Lower leg skin (tissue), 4 donors: ENCODE data around the gene WNT5B. TPM values are rescaled to one million over a fixed set of nuclear protein-coding genes. Genes with fewer than 3 reads are reported as not detected.

Experiments used
- DNase-seq, 2 donors: peaks; one replicate each; pipeline ENCODE4 v3.0.0-alpha.2; 2019; ENCODE audit warnings: low spot score in 2 of 2
- H3K4me3 ChIP-seq: fragments of 200-600 bp; sonication (generic); 2 replicates; pipeline ENCODE4 v1.5.1; 2017; ENCODE audit warnings: mild to moderate bottlenecking, low read depth; ENCODE audit not compliant: poor library complexity, severe bottlenecking
- CTCF ChIP-seq, 3 donors: fragments of 450-650 bp; IDR thresholded peaks; one replicate each; pipeline ENCODE4 v1.5.1; 2016; ENCODE audit warnings: antibody characterized with exemption in 3 of 3, mild to moderate bottlenecking in 3 of 3, moderate library complexity in 2 of 3
- POLR2A ChIP-seq, 2 donors: fragments of 450-650 bp; IDR thresholded peaks; one replicate each; pipeline ENCODE4 v1.6.1; 2016 to 2017; ENCODE audit warnings: antibody characterized with exemption in 2 of 2, mild to moderate bottlenecking in 1 of 2, moderate library complexity in 1 of 2
- WGBS, 2 donors: methylation state at CpG; one replicate each; pipeline ENCODE4 v1.1.5; 2018; 5-methylcytosine and 5-hydroxymethylcytosine counted together
- intact Hi-C: fragments of 100-400 bp; cut with DNase I; formaldehyde crosslinking; loops from one replicate; pipeline ENCODE4 v1.15.0; 2023; ENCODE audit warnings: low total_unique reads
- total RNA-seq, 4 donors: library from RNA; depleted of rRNA; stranded (reverse); fragments of >200 nt; gene quantifications; one replicate each; pipeline ENCODE4 v1.1.0, GENCODE V29; 2016

The WNT5B gene
- total RNA-seq, 4 donors from 2014 or later = 3.6 to 16.5 (median 10.9) TPM

- WGBS, 2 donors = 19 to 27% methylated on average over 2 of the region's 2 CpGs
- TF ChIP-seq CTCF (IDR thresholded peaks at IDR 0.05) (no peak), POLR2A (IDR thresholded peaks at IDR 0.05) (no peak)
- H3K4me3 ChIP-seq = no peak overlapping the region
- no peak for DNase-seq
- intact Hi-C loops = no loop called here
Observed at GRCh38 chr12:1666685-1667162, 37.7 kb downstream of the WNT5B start.

GRCh38 chr12:1668833-1669543 lies 40.0 kb downstream of the WNT5B start:
- peak in 1 of 2 donors; percentile 82 for DNase-seq
- intact Hi-C loops = no loop called here
- no peak overlapping the region for H3K4me3 ChIP-seq
- WGBS, 2 donors = 72 to 74% methylated on average over 18 of the region's 18 CpGs
- no peak for TF ChIP-seq POLR2A (IDR thresholded peaks at IDR 0.05)
- peak in 1 of 3 donors; percentile 99 for TF ChIP-seq CTCF (IDR thresholded peaks at IDR 0.05)

- 75 to 78% methylated on average over 14 of the region's 14 CpGs for WGBS, 2 donors
- no peak overlapping the region for H3K4me3 ChIP-seq
- no peak for TF ChIP-seq POLR2A (IDR thresholded peaks at IDR 0.05)
- no peak for TF ChIP-seq CTCF (IDR thresholded peaks at IDR 0.05)
- intact Hi-C loops = no loop called here
- DNase-seq = peak in 1 of 2 donors; percentile 79
Observed at GRCh38 chr12:1670358-1671268, 41.6 kb downstream of the WNT5B start.

- intact Hi-C loops = no loop called here
- no peak for DNase-seq
- TF ChIP-seq CTCF (IDR thresholded peaks at IDR 0.05) = no peak
- TF ChIP-seq POLR2A (IDR thresholded peaks at IDR 0.05) = no peak
- 85 to 91% methylated on average over 3 of the region's 3 CpGs for WGBS, 2 donors
- no peak overlapping the region for H3K4me3 ChIP-seq
Observed at GRCh38 chr12:1676043-1676442, 47.0 kb downstream of the WNT5B start.

- intact Hi-C loops = no loop called here
- TF ChIP-seq POLR2A (IDR thresholded peaks at IDR 0.05) (no peak), CTCF (IDR thresholded peaks at IDR 0.05) (no peak)
- 76 to 78% methylated on average over 7 of the region's 7 CpGs for WGBS, 2 donors
- DNase-seq = no peak
- no peak overlapping the region for H3K4me3 ChIP-seq
Observed at GRCh38 chr12:1680804-1681492, 51.9 kb downstream of the WNT5B start.
